SIG-M5 treated with dmso at 0.1 percent for 504 hours (cell line): ENCODE measurements around the gene LY6G6C.
A peak's percentile ranks its signal among the peaks of the same experiment; 100 is the strongest.

Experiments used
- DNase-seq: peaks from one replicate; lab custom pipeline; 2025; ENCODE audit not compliant: unreplicated experiment; lab: John Stamatoyannopoulos, UW

Gene LY6G6C

GRCh38 chr6:31686483-31686882, 35.1 kb downstream of the LY6G6C start:
- DNase-seq = no peak

GRCh38 chr6:31683591-31683990, 38.0 kb downstream of the LY6G6C start:
- no peak for DNase-seq

GRCh38 chr6:31681135-31681671, 40.3 kb downstream of the LY6G6C start:
- no peak for DNase-seq

GRCh38 chr6:31680226-31681134, 41.1 kb downstream of the LY6G6C start, which contains the start of gene LY6G5C:
Gene LY6G5C, minus strand, starts transcription at chr6:31681067. Its CDS starts 694 bp downstream, at chr6:31680373.
- DNase-seq = peak; percentile 62

- no peak for DNase-seq
Observed at GRCh38 chr6:31677955-31678354, 43.6 kb downstream of the LY6G6C start.

GRCh38 chr6:31676904-31677303, 44.6 kb downstream of the LY6G6C start:
- DNase-seq = no peak

- DNase-seq = peak; percentile 39
Observed at GRCh38 chr6:31676322-31676903, 45.1 kb downstream of the LY6G6C start.

GRCh38 chr6:31669676-31670075, 51.9 kb downstream of the LY6G6C start, which contains the start of gene LY6G5B:
Gene LY6G5B, plus strand, starts transcription at chr6:31669976. Its CDS starts 975 bp downstream, at chr6:31670951.
- no peak for DNase-seq
